Adrenal gland (tissue), 12 donors: ENCODE results near the gene ANK3. TPM values are rescaled to one million over a fixed set of nuclear protein-coding genes. Genes with fewer than 3 reads are reported as not detected.

Source experiments
- DNase-seq, 7 donors: peaks; one replicate each; pipeline ENCODE4 v3.0.0-alpha.2; 2019 to 2020
- H3K27ac ChIP-seq, 5 donors: fragments of 200-600 bp; sonication (generic) in 4 of 5; 1 replicate in 3 of 5; 2 replicates in 2 of 5; pipeline versions ENCODE4 v1.5.1 to v1.8.0; 2016 to 2020; ENCODE audit warnings: mild to moderate bottlenecking in 1 of 5
- H3K27me3 ChIP-seq: fragments of 200-600 bp; 2 replicates; pipeline ENCODE4 v1.8.0; 2021
- H3K36me3 ChIP-seq, 2 donors: fragments of 200-600 bp; replicated peaks in 1 of 2; 1 replicate in 1 of 2; 2 replicates in 1 of 2; pipeline versions ENCODE4 v1.5.1 to v1.8.0; 2018 to 2022
- H3K4me1 ChIP-seq, 2 donors: fragments of 200-600 bp; replicated peaks in 1 of 2; 1 replicate in 1 of 2; 2 replicates in 1 of 2; pipeline versions ENCODE4 v1.5.1 to v1.8.0; 2018 to 2021
- H3K4me3 ChIP-seq, 4 donors: fragments of 200-600 bp; sonication (generic) in 3 of 4; one replicate each; pipeline ENCODE4 v1.5.1; 2016 to 2018
- H3K9me3 ChIP-seq, 3 donors: fragments of 200-600 bp; sonication (generic) in 1 of 3; replicated peaks in 1 of 3; 1 replicate in 2 of 3; 2 replicates in 1 of 3; pipeline versions ENCODE4 v1.5.1 to v1.8.0; 2016 to 2021
- CTCF ChIP-seq, 6 experiments: fragments of 450-650 bp in 4 of 6; fragments of 200-600 bp in 2 of 6; sonication (generic) in 1 of 6; IDR thresholded peaks; 1 replicate in 5 of 6; 2 replicates in 1 of 6; pipeline versions ENCODE4 v1.5.1 to v1.8.0; 2016 to 2021; ENCODE audit warnings: antibody characterized with exemption in 6 of 6, mild to moderate bottlenecking in 2 of 6, moderate library complexity in 1 of 6
- POLR2A ChIP-seq, 2 donors: fragments of 450-650 bp; IDR thresholded peaks; one replicate each; pipeline ENCODE4 v1.6.1; 2017; ENCODE audit warnings: antibody characterized with exemption in 2 of 2, mild to moderate bottlenecking in 2 of 2, moderate library complexity in 1 of 2
- WGBS, 4 donors: extraction: QIAGEN DNeasy Blood & Tissue Kit in 2 of 4; methylation state at CpG; one replicate each; pipeline versions ENCODE4 v1.1.5 to v1.1.7; 2013 to 2017; 5-methylcytosine and 5-hydroxymethylcytosine counted together
- intact Hi-C, 2 donors: fragments of 100-400 bp; cut with DNase I; formaldehyde crosslinking; loops; one replicate each; pipeline versions ENCODE4 v1.14.1 to v1.15.0; 2022 to 2023
- polyA plus RNA-seq, 3 donors: library from polyadenylated mRNA; stranded (reverse); fragments of 200-250 nt in 2 of 3; fragments of 350-450 nt in 1 of 3; fragmentation: Illumina TruSeq in 1 of 3; extraction: RNeasy Lipid Tissue Mini Kit (QIAGEN cat#74804) in 1 of 3; gene quantifications; one replicate each; pipeline ENCODE4 v1.2.3, GENCODE V29; 2013 to 2014
- total RNA-seq, 9 donors: library from RNA; depleted of rRNA in 4 of 9; stranded (reverse); fragments of >200 nt in 4 of 9; fragments of 120-200 nt in 1 of 9; fragmentation: NEBNext Ultra II Directional in 1 of 9; extraction: Animal tissue kit (Norgen Biotek cat#: 25700) in 1 of 9; gene quantifications; one replicate each; pipeline versions ENCODE4 v1.1.0 to v1.2.4, GENCODE V29; 2013 to 2023
- donor health status: healthy with polysubstance abuse.
- donor health status: Bipolar disorder and iron deficiency.
- donor health status: DM: yes; HTN: yes; CAD: no.
- donor health status: DM: no; HTN: no; CAD: no.
- donor health status: DM: no; HTN: no; CAD: no.
- donor health status: DM: yes; HTN: yes; CAD: no.

ANK3 gene
- total and polyA plus RNA-seq, 12 donors, result 2.6 to 48.1 (median 15.2) TPM

GRCh38 chr10:60258429-60258797 lies 131.3 kb downstream of the ANK3 start:
- TF ChIP-seq POLR2A (IDR thresholded peaks at IDR 0.05) (no peak), CTCF (IDR thresholded peaks at IDR 0.05) (no peak)
- H3K27ac ChIP-seq, result no peak overlapping the region
- intact Hi-C loops, result no loop called here
- WGBS, 4 donors, result 59 to 83% (median 75%) methylated on average over 2 of the region's 2 CpGs
- no peaks in the 10 kb centered on the region for H3K9me3 ChIP-seq
- H3K36me3 ChIP-seq, result no peaks in the 10 kb centered on the region
- H3K4me1 ChIP-seq, result no peaks in the 10 kb centered on the region
- no peak for DNase-seq
- no peak overlapping the region for H3K4me3 ChIP-seq
- H3K27me3 ChIP-seq, result no peaks in the 10 kb centered on the region

GRCh38 chr10:60257767-60258428 lies 131.8 kb downstream of the ANK3 start:
- Histone ChIP-seq H3K27me3 (no peaks in the 10 kb centered on the region), H3K4me3 (no peak overlapping the region), H3K36me3 (no peaks in the 10 kb centered on the region), H3K9me3 (no peaks in the 10 kb centered on the region), H3K4me1 (no peaks in the 10 kb centered on the region), H3K27ac (no peak overlapping the region)
- TF ChIP-seq CTCF (IDR thresholded peaks at IDR 0.05) (no peak), POLR2A (IDR thresholded peaks at IDR 0.05) (no peak)
- no peak for DNase-seq
- WGBS, 4 donors, result 62 to 72% (median 65%) methylated on average over 3 of the region's 3 CpGs
- intact Hi-C loops, result no loop called here

GRCh38 chr10:60254776-60255175 lies 134.9 kb downstream of the ANK3 start:
- TF ChIP-seq POLR2A (IDR thresholded peaks at IDR 0.05), result no peak
- TF ChIP-seq CTCF (IDR thresholded peaks at IDR 0.05), result no peak
- Histone ChIP-seq H3K36me3 (no peaks in the 10 kb centered on the region), H3K27me3 (no peaks in the 10 kb centered on the region), H3K27ac (no peak overlapping the region), H3K4me1 (no peaks in the 10 kb centered on the region), H3K4me3 (no peak overlapping the region), H3K9me3 (no peaks in the 10 kb centered on the region)
- DNase-seq, result no peak
- intact Hi-C loops, result no loop called here

- H3K27ac ChIP-seq, result no peak overlapping the region
- DNase-seq, result no peak
- intact Hi-C loops, result no loop called here
- H3K27me3 ChIP-seq, result no peaks in the 10 kb centered on the region
- H3K4me1 ChIP-seq, result no peaks in the 10 kb centered on the region
- H3K36me3 ChIP-seq, result no peaks in the 10 kb centered on the region
- no peak overlapping the region for H3K4me3 ChIP-seq
- H3K9me3 ChIP-seq, result no peaks in the 10 kb centered on the region
- TF ChIP-seq CTCF (IDR thresholded peaks at IDR 0.05) (no peak), POLR2A (IDR thresholded peaks at IDR 0.05) (no peak)
Observed at GRCh38 chr10:60253484-60253883, 136.2 kb downstream of the ANK3 start.
